OCI-LY1 (cell line): ENCODE measurements around the gene DAZAP1.
"Not testable (repeated sequence)": the region's sequence is repeated elsewhere in the genome, so short reads cannot be mapped to it uniquely, and the experiment has no call there.

Source experiments
- H2AFZ ChIP-seq: fragments of 200-600 bp; sonication (generic), shearing (Covaris generic); 2 replicates; pipeline ENCODE4 v1.6.0; 2014; ENCODE audit warnings: antibody characterized with exemption, mild to moderate bottlenecking, low read length
- H3F3A ChIP-seq: fragments of 200-600 bp; sonication (generic), shearing (Covaris generic); 2 replicates; pipeline ENCODE4 v1.6.0; 2014; ENCODE audit warnings: mild to moderate bottlenecking, antibody characterized with exemption, low read length, moderate library complexity; ENCODE audit not compliant: insufficient read depth
- H3K27ac ChIP-seq: fragments of 200-600 bp; sonication (generic); 2 replicates; pipeline ENCODE4 v1.5.1; 2014; ENCODE audit warnings: low read length, mixed run types, mild to moderate bottlenecking, low read depth; ENCODE audit not compliant: poor library complexity, severe bottlenecking
- H3K27me3 ChIP-seq: fragments of 200-600 bp; sonication (generic); 2 replicates; pipeline ENCODE4 v1.6.0; 2014; ENCODE audit warnings: antibody characterized with exemption, mild to moderate bottlenecking, low read length, moderate library complexity; ENCODE audit not compliant: insufficient read depth
- H3K36me3 ChIP-seq: fragments of 200-600 bp; sonication (generic); 2 replicates; pipeline ENCODE4 v1.6.1; 2014; ENCODE audit warnings: mild to moderate bottlenecking, antibody characterized with exemption, low read length, moderate library complexity, mixed read lengths; ENCODE audit not compliant: insufficient read depth
- H3K4me1 ChIP-seq: fragments of 200-600 bp; sonication (generic); 2 replicates; pipeline ENCODE4 v1.5.1; 2014; ENCODE audit warnings: mild to moderate bottlenecking, low read length, moderate library complexity; ENCODE audit not compliant: insufficient read depth, severe bottlenecking
- H3K4me2 ChIP-seq: fragments of 200-600 bp; sonication (generic), shearing (Covaris generic); 2 replicates; pipeline ENCODE4 v1.6.1; 2014; ENCODE audit warnings: low read length
- H3K4me3 ChIP-seq: fragments of 200-600 bp; sonication (generic); 2 replicates; pipeline ENCODE4 v1.5.1; 2014; ENCODE audit warnings: low read length, low read depth, mild to moderate bottlenecking, mixed read lengths; ENCODE audit not compliant: poor library complexity, severe bottlenecking
- H3K79me2 ChIP-seq: fragments of 200-600 bp; shearing (Covaris generic); 2 replicates; pipeline ENCODE4 v1.6.1; 2016; ENCODE audit warnings: mixed run types, low read length, mixed read lengths; ENCODE audit not compliant: insufficient read depth
- H3K9ac ChIP-seq: fragments of 200-600 bp; sonication (generic), shearing (Covaris generic); 2 replicates; pipeline ENCODE4 v1.6.1; 2014; ENCODE audit warnings: mild to moderate bottlenecking, low read length, mixed read lengths
- H3K9me2 ChIP-seq: fragments of 200-600 bp; sonication (generic), shearing (Covaris generic); 2 replicates; pipeline ENCODE4 v1.6.1; 2014; ENCODE audit warnings: low read depth, mild to moderate bottlenecking, low read length, mixed read lengths
- H3K9me3 ChIP-seq: fragments of 200-600 bp; shearing (Covaris generic); 2 replicates; pipeline ENCODE4 v1.6.1; 2014; ENCODE audit warnings: low read length, mixed read lengths
- H4K20me1 ChIP-seq: fragments of 200-600 bp; sonication (generic), shearing (Covaris generic); 2 replicates; pipeline ENCODE4 v1.6.0; 2016; ENCODE audit warnings: mild to moderate bottlenecking, low read length; ENCODE audit not compliant: insufficient read depth
- CTCF ChIP-seq: fragments of 200-600 bp; sonication (generic), shearing (Covaris generic); IDR thresholded peaks from 2 replicates; pipeline ENCODE4 v1.5.1; 2017; ENCODE audit warnings: mild to moderate bottlenecking, antibody characterized with exemption, low read length, moderate library complexity, mixed read lengths
- EZH2 ChIP-seq: fragments of 200-600 bp; sonication (generic), shearing (Covaris generic); IDR thresholded peaks from 2 replicates; pipeline ENCODE4 v1.8.0; 2017; ENCODE audit warnings: borderline replicate concordance, mixed run types, mild to moderate bottlenecking, antibody characterized with exemption, low read length, moderate library complexity, mixed read lengths

DAZAP1 gene

DNA sequence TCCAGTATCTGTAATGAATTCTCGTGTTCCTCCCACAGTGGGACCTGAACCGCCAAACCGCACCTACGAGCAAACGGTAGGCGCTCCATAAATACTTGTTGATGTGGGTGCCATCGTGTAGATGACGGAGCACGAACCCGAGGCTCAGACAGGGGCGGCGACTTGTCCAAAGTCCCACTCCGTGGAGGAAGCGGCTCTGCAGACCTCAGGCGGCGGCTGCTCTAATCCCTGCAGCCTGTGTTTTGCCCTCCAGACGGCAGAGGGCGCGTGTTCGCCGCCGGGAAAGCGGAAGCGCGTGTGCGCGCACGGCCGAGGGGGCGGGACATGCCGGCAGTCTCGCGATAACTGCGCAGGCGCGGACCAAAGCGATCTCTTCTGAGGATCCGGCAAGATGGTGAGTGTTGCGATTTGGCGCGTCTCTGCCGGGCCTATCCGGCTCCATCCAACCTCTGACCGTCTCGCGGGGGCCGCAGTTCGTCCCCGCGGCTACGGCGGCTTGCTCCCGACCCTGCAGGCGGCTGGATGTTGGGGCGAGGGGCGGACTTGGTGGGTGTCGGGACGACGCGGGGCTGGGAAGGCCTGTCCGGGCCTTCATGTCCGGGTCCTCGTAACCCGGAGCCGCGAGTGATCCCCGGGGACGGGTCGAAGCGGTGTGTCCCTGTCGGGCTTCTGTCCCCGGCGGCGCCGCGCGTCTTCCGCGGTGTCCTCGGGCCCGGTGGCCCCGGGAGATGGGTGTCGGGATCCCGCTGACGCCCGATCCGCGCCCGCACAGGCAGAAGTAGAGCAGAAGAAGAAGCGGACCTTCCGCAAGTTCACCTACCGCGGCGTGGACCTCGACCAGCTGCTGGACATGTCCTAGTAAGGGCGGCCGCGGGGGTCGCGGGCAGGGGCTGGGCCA, 30.9 kb downstream of the DAZAP1 start, which contains the start of gene RPS15:
RPS15 (plus strand) TSS at position 362 of the 898 bp plus-strand sequence; CDS start at position 392, 30 bp downstream.
- Histone ChIP-seq H3K36me3 (peaks cover 66% of the 10 kb centered on the region), H3K4me1 (peaks cover 36% of the 10 kb centered on the region), H2AFZ (no peak within 1 kb of the TSS)

GRCh38 chr19:1438933-1439354, 31.6 kb downstream of the DAZAP1 start:
- H3K9ac ChIP-seq = peak overlapping the region; percentile 90
- H3K79me2 ChIP-seq = peaks cover 14% of the 10 kb centered on the region
- peaks cover 6% of the 10 kb centered on the region; the same call in 1 of the 2 replicates for H3F3A ChIP-seq
- H3K27ac ChIP-seq = peak overlapping the region; percentile 66
- H3K9me3 ChIP-seq = no peaks in the 10 kb centered on the region
- no peaks in the 10 kb centered on the region for H3K27me3 ChIP-seq
- H2AFZ ChIP-seq = no peak overlapping the region
- no peak for TF ChIP-seq CTCF
- TF ChIP-seq EZH2 = no peak
- no peaks in the 10 kb centered on the region for H3K9me2 ChIP-seq
- no peaks in the 10 kb centered on the region for H4K20me1 ChIP-seq
- H3K4me2 ChIP-seq = peak overlapping the region; percentile 74
- peak overlapping the region; percentile 73 for H3K4me3 ChIP-seq
- H3K36me3 ChIP-seq = peaks cover 59% of the 10 kb centered on the region
- peaks cover 42% of the 10 kb centered on the region for H3K4me1 ChIP-seq

More for the DNA sequence above, 30.9 kb downstream of the DAZAP1 start, which contains the start of gene RPS15:
- TF ChIP-seq CTCF (peak; percentile 88), EZH2 (no peak)
- H3K27ac ChIP-seq = peak within 1 kb of the TSS; percentile 66
- no peaks in the 10 kb centered on the region for H3K9me3 ChIP-seq
- H3K4me3 ChIP-seq = peak within 1 kb of the TSS; percentile 73
- peaks cover 3% of the 10 kb centered on the region; the same call in 1 of the 2 replicates for H3F3A ChIP-seq
- peak within 1 kb of the TSS; percentile 74 for H3K4me2 ChIP-seq
- peaks cover 14% of the 10 kb centered on the region for H3K79me2 ChIP-seq
- no peaks in the 10 kb centered on the region for H3K27me3 ChIP-seq
- peak within 1 kb of the TSS; percentile 90 for H3K9ac ChIP-seq
- H4K20me1 ChIP-seq = no peaks in the 10 kb centered on the region
- H3K9me2 ChIP-seq = no peaks in the 10 kb centered on the region

- H3F3A ChIP-seq = peaks cover 11% of the 10 kb centered on the region; the same call in 1 of the 2 replicates
- not testable (repeated sequence) for H3K27me3 ChIP-seq, H3K9me3 ChIP-seq, H4K20me1 ChIP-seq, H2AFZ ChIP-seq, H3K9me2 ChIP-seq
- peak overlapping the region; percentile 90 for H3K9ac ChIP-seq
- H3K4me1 ChIP-seq = peaks cover 50% of the 10 kb centered on the region
- H3K4me3 ChIP-seq = peak overlapping the region; percentile 73
- peak overlapping the region; percentile 74 for H3K4me2 ChIP-seq
- peaks cover 14% of the 10 kb centered on the region for H3K79me2 ChIP-seq
- H3K36me3 ChIP-seq = peaks cover 51% of the 10 kb centered on the region
- peak overlapping the region; percentile 66 for H3K27ac ChIP-seq
Observed at GRCh38 chr19:1439525-1440417, 32.4 kb downstream of the DAZAP1 start.
